ENCODE measurements around the gene CAPN13.

GRCh38 chr2:30800159-30800558 lies 7.1 kb downstream of the CAPN13 start:
- TF ChIP-seq CTCF (IDR thresholded peaks at IDR 0.05), result no peak
- TF ChIP-seq POLR2A (IDR thresholded peaks at IDR 0.05), result no peak
- TF ChIP-seq POLR2AphosphoS5 (IDR thresholded peaks at IDR 0.05), result no peak
